SK-N-SH (cell line): ENCODE measurements around the gene MAPKAPK3.

Experiments used
- CHD2 ChIP-seq: fragments of 150-350 bp; IDR thresholded peaks from 2 replicates; pipeline ENCODE4 v1.6.1; 2018; ENCODE audit warnings: low read length; ENCODE audit not compliant: partially characterized antibody
- EP300 ChIP-seq, 2 experiments: IDR thresholded peaks; 2 replicates each; pipeline versions ENCODE4 v1.4.0 to v1.6.1; 2012; ENCODE audit warnings: borderline replicate concordance in 1 of 2, low read depth in 1 of 2, low read length in 1 of 2
- GABPA ChIP-seq: IDR thresholded peaks from 2 replicates; pipeline ENCODE4 v1.4.0; 2012; ENCODE audit warnings: low read depth, mild to moderate bottlenecking
- GATA2 ChIP-seq: sonication (generic); formaldehyde crosslinking; IDR thresholded peaks from 2 replicates; pipeline ENCODE4 v1.5.0; 2020; ENCODE audit warnings: mild to moderate bottlenecking, missing genetic modification reagents
- POLR2AphosphoS5 ChIP-seq: IDR thresholded peaks from 2 replicates; pipeline ENCODE4 v1.6.1; 2012; ENCODE audit warnings: low read depth, low read length
- RCOR1 ChIP-seq: fragments of 150-350 bp; IDR thresholded peaks from 2 replicates; pipeline ENCODE4 v1.6.1; 2017; ENCODE audit warnings: antibody characterized with exemption, low read length
- SIN3A ChIP-seq: IDR thresholded peaks from 2 replicates; pipeline ENCODE4 v1.6.1; 2012; ENCODE audit warnings: low read depth, mild to moderate bottlenecking, low read length, moderate library complexity, borderline replicate concordance
- TAF1 ChIP-seq: IDR thresholded peaks from 2 replicates; pipeline ENCODE4 v1.6.1; 2012; ENCODE audit warnings: low read depth, mild to moderate bottlenecking, low read length, moderate library complexity, borderline replicate concordance
- TEAD4 ChIP-seq: IDR thresholded peaks from 2 replicates; pipeline ENCODE4 v1.4.0; 2012; ENCODE audit warnings: mild to moderate bottlenecking, borderline replicate concordance; ENCODE audit not compliant: insufficient read depth
- TF ChIP-seq, protein P1 (sequence below): IDR thresholded peaks from 2 replicates; pipeline ENCODE4 v1.4.0; 2012; ENCODE audit warnings: low read depth
- TF ChIP-seq, protein P2 (sequence below): fragments of 200-600 bp; sonication (generic); IDR thresholded peaks from 2 replicates; pipeline ENCODE4 v1.6.1; 2017; ENCODE audit warnings: antibody characterized with exemption, mild to moderate bottlenecking, moderate library complexity

DNA sequence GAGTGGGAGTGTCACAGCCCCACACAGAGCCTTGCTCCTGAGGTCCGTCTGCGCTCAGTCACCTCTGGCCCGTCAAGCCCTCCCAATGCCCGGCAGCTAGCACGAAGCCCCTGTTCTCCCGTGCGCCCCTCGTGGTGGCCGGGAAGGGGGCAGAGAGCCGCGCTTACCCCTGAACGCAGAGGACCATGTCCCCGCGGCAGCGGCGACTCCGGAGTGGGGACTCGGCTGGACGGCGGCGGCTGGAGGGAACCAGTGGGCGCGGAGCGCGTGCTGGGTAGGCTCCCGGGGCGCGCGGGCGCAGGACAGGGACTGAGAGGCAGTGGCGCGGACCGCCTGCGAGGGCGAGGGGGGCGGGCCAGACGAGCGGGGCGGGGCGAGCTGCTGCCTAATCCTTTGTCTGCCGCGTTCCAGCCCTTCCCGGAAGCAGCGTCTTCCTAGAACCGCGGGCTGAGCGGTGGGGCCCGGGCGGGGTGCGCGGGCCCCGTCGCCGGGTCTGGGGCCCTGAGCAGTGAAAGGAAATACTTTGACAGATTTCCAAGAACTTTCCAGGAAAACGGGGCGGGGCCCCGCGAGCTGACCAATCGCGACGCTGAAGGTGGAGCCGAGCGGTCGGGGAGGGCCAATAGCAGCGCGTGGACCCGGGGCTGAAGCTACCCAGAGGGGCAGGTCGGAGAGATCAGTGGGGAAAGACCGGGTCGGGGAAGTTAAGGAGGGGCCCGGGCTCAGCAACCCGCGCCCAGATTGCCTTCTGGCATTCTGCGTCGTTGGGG lies 5.3 kb upstream of the MAPKAPK3 start, which contains the start of gene CISH:
- TF ChIP-seq POLR2AphosphoS5 (peak; percentile 41; the same call in 1 of the 2 replicates), GABPA (no peak; the same call in 1 of the 2 replicates), CHD2 (no peak), GATA2 (CRISPR knock-in tag) (no peak), SIN3A (peak; percentile 57; the same call in 1 of the 2 replicates), RCOR1 (no peak), EP300 (IDR thresholded peaks at IDR 0.05; ENCODE audit: borderline replicate concordance in 1 of 2, low read depth in 1 of 2, low read length in 1 of 2) (no peak), TAF1 (peak; percentile 46; the same call in 1 of the 2 replicates), TEAD4 (no peak)
- TF ChIP-seq, protein P1, sequence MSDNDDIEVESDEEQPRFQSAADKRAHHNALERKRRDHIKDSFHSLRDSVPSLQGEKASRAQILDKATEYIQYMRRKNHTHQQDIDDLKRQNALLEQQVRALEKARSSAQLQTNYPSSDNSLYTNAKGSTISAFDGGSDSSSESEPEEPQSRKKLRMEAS, result peak; percentile 89
- TF ChIP-seq, protein P2, sequence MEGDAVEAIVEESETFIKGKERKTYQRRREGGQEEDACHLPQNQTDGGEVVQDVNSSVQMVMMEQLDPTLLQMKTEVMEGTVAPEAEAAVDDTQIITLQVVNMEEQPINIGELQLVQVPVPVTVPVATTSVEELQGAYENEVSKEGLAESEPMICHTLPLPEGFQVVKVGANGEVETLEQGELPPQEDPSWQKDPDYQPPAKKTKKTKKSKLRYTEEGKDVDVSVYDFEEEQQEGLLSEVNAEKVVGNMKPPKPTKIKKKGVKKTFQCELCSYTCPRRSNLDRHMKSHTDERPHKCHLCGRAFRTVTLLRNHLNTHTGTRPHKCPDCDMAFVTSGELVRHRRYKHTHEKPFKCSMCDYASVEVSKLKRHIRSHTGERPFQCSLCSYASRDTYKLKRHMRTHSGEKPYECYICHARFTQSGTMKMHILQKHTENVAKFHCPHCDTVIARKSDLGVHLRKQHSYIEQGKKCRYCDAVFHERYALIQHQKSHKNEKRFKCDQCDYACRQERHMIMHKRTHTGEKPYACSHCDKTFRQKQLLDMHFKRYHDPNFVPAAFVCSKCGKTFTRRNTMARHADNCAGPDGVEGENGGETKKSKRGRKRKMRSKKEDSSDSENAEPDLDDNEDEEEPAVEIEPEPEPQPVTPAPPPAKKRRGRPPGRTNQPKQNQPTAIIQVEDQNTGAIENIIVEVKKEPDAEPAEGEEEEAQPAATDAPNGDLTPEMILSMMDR, result peak; percentile 58
